ENCODE results near the gene ANXA8.
"Not testable (repeated sequence)": the region's sequence is repeated elsewhere in the genome, so short reads cannot be mapped to it uniquely, and the experiment has no call there.

The ANXA8 gene

GRCh38 chr10:47462577-47463358 is 21.1 kb downstream of the ANXA8 start:
- DNase-seq, result not testable (repeated sequence)

- DNase-seq, result peak; percentile 39
These were observed 22.6 kb downstream of the ANXA8 start for GRCh38 chr10:47461261-47461687.

GRCh38 chr10:47458466-47459154 is 25.3 kb downstream of the ANXA8 start:
- DNase-seq, result no peak

DNA sequence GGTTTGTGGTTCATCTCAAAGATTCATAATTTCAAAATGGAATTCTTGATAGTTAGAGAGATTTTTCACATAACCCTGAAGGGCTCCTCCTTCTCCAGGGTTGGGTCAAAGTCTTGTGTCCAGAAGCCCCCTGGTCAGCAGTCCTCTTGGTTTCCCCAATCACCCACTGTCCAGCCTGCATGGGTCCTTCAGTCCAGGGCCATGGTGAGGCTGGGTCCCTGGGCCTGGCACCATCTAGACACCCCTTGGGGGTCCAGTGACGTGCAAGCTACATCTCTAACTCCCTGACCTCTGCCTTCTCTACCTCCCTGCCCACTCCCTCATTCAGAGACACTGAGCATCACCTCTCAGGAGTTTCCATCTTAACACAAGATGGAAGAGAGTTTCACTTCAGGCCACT is 26.1 kb downstream of the ANXA8 start:
- no peak for DNase-seq

DNA sequence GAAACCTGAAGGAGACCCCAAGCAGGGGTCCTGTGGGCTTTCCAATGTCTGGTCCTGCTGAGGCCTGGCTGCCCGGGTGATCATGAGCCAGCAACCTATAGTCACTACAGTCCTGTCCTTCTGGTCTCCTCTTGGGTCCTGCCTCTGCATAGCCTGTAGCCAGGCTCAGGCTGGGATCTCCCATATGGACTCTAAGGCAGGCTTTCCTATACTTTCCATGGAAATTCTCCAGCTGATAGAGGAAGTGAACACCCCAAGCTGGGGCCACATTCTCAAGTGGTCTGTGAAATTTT is 26.4 kb downstream of the ANXA8 start:
- no peak for DNase-seq

DNA sequence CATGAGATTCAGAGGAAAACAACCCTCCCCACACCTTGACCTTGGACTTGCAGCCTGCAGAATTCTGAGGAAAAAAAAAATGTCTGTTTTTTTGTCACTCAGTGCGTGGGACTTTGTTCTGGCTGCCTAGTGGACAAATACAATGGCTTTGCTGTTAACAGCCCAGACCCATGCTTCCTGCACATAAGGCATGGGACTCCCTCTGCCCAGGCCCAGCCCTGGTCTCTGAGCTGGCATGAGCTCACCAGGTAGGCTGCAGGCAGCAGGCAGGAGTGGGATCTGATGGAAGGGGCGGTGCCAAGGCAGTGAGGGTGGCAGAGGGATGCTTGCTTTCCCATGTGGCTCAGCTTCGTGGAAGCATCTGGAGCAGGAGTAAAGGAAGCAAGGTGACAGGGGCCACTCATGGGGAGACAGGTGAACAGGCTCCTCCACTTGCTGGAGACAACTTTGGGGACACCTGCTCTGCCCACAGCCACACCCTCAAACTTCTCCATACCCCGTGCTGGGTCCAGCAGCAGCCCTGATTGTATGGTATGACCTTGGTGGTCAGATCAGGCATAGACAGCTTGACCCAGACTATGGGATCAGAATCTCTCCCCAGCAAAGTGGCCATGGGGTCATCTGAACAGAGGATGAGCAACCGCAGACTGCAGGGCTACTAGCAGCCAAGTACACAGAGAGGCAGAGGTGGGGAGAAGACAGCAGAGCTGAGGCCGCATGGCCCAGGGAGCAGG is 27.0 kb downstream of the ANXA8 start:
- DNase-seq, result no peak

DNA sequence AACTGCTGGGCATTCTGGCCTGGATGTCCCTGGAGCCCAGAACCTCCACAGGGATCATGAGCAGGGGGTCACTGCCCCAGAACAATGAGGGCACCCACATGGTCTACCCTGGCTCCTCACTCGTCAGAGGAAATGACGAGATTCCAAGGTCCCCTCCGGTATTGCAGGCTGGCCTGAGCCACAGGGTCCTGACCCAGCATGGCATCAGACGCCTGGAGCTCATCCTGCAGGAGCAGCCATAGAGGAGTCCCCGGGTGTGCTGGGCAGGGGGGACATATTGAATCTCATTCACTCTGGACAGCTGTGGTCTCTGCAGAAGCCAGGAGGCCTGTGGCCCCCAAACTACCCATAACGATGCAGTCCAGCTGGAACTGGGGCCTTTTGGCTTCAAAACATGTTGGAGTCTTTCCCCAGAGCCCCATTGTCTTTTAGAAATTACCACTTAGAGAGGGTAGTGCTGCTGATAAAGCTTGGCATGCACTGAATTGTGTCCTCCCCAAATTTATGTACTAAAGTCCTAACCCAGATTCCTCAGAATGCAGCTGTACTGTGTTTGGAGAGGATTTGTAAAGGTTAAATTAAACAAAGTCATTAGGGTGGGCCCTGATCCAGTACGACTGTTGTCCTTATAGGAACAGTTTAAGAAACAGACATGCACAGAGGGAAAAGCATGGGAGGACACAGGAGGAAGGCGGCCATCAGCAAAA is 27.7 kb downstream of the ANXA8 start:
- DNase-seq, result no peak

GRCh38 chr10:47455350-47456078 is 28.4 kb downstream of the ANXA8 start:
- DNase-seq, result not testable (repeated sequence)

DNA sequence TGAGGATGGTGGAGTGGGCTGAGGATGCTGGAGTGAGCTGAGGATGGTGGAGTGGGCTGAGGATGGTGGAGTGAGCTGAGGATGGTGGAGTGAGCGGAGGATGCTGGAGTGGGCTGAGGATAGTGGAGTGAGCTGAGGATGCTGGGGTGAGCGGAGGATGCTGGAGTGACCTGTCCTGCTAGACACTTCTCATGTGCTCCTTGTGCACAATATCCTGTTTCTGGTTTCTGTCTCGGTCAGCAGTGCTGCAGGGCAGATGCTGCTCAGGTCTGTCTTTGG is 29.2 kb downstream of the ANXA8 start:
- no peak for DNase-seq

DNA sequence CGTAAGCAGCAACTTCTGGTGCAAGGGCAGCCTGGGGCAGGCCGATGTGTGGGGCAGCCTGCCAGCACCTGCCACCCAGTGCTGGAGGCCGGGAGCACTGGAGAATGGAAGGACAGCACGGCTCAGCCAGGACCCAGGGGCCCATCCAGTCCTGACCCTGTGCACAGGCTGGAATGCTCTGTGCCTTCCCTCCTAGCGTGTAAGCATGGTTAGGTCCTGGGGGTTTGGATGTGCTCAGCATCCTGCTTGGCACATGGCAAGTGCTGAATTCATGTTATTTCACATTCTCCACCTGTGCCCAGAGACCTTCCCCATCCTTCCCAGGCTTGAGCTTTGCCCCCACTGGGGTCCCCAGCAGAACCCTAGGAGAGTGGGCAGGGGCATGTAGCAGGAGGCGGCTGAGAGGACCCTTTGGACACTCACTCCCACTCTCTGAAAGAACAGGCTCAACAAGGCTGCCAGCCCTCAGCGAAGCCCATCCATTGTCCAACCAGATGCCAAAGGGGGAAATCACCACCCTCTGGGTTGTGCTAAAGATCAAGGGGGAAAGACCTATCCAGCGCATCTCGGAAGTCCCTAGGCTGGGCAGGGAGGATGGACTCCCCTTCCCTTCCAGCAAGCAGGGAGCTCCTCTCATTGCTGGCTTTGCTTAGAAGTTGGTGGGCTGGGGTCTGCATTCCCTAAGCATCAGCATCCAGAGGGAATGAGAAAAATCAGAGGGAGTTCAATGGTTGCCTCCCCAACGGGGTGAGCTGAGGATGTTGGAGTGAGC is 29.7 kb downstream of the ANXA8 start:
- DNase-seq, result no peak

DNA sequence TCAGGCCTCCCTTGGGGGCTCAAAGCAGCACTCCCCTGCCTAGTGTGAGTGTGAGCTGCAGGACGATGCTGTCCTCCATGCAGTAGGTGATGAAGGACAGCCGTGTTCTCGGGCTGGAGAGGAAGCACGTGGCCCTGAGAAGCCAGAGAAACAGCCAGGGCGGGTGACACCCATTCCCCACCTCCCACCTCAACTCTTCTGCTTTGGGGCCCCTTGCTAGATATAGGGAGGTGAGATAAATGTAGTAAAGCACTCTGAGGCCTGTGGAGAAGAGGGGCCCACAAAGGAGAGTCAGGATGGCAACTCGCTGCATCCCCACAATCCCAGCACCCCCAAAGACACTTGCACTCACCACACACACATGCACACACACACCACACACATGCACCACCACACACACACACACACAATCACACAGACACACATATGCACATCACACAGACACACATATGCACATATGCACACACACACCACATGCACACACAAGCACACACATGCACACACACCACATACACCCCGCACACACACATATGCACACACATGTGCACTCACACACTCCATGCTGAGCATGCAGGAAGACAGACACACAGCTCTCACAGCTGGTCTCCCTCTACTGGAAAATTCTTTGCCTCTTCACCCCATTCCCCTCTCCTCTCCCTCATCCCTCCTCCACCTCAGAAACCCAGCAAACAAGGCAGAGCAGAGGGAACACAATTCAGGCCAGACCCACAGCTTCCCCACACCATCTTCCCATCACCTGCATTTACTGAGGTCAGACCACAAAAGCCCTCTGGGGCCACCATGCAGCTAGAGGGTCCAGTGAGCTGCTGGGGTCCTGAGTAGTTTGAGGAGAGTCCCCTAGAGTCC is 30.5 kb downstream of the ANXA8 start:
- DNase-seq, result no peak

GRCh38 chr10:47452495-47453140 is 31.3 kb downstream of the ANXA8 start:
- DNase-seq, result no peak

DNA sequence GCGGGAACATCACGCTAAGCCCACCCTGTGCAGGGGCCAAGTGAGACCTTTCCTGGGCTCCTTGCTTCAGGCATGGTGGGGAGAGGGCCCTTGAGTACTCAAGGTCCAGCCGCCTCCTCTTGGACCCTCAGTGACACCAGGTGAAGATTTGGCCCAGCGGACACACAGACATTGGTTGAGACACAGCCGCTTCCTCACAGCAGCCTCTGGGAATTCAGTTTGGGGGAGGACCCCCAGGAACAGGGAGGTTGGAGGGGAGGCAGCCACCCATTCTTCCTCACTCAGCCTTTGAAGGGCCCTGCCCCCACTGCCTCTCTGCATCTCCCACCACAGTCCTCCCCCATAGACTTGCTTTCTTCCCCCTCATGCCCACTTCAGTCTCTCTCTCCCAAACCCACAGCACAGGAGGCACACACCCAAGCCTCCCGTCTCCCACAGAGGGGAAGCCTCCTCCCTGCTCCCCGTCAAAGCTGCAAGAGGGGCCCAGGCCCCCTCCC is 31.9 kb downstream of the ANXA8 start:
- no peak for DNase-seq

DNA sequence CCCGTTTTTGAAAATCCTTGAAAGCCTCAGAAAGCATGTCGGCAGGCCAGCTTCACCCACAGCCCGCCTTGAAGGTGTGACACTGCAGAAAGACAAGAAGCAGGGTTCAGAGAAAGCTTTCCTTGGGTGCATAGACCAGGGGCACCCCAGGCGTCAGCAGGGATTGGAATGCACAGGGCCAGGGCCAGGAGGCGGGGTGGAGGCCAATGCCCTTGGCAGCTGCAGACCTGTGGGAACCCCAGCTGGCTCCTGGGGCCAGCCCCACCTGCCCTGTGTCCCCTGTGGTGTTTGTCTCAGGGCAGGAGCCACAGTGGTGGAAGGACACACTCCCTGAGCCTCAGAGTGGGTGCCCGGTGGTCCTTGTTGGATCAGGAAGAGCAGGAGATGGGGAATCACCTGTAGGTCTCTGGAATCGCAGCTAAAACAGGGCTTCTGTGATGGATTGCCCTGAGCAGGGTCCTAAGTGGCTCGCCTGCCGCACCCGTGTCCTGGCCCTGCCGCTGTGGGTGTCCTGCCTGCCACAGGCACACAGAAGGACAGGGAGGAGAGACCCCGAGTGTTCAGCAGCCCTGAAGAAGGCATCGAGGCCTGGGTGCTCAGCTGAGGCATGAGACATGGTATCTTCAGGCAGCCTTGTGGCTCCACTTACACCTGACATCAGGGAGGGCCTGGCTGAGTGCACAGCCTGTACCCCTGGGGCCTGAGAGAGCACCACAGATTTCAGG is 32.5 kb downstream of the ANXA8 start:
- no peak for DNase-seq

DNA sequence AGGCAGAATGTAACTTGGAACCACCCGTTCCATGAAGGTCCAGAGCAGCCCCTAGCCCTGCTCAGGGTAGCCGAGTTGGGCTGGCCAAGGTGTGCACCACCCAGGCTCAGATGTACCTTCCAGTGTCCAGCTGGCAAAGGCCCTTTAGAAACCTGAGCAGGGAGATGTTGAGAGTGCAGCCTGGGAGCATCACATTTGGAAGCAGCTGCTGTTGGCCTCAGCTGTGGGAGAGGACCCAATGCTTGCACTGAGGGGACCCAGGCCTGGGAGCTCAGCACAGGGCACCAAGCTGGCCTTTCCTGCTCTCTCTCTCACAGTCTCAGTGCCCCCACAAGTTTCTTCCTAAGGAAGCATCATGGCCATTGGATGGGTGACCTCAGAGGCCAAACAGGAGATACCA is 33.5 kb downstream of the ANXA8 start:
- no peak for DNase-seq

- DNase-seq, result no peak
These were observed 33.9 kb downstream of the ANXA8 start for GRCh38 chr10:47449979-47450378.

GRCh38 chr10:47449102-47449978 is 34.6 kb downstream of the ANXA8 start:
- peak; percentile 39 for DNase-seq

DNA sequence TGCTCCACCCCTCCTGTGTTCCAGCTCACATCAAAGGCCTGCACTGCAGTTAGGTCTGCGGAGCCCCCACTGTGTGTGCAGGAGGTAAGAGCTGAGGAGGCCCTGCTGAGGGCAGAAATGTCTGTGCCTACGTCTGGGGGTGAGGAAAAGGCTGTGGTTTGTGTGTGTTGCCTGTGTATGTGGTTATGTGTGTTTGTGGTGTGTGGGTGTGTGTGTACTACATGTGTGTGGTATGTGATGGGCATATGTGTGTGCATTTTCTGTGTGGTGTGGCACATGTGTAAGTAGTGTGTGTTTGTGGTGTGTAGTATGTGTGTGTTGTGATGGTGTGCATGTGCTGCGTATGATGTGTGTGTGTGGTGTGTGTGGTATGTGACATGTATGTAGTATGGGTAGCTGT is 36.2 kb downstream of the ANXA8 start:
- no peak for DNase-seq

DNA sequence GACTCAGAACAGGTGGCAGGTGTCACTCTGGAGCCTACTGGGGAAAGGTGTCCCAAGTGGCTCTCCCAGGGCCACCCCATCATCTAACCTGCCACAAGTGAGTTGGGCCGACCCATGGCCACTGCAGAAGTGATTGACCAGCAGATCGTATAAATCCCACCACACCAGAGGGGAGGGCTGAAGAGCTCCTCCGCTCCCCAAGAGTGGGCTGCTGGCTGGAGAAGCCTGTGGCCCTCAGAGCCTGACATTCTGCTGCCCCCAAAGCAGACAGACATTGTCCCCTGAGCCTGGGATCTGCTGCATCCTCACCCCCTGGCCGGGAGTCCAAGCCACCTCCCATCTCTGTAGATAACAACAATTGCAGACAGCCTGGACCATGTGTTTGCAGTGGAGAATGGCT is 36.7 kb downstream of the ANXA8 start:
- DNase-seq, result no peak

Data from hematopoietic multipotent progenitor cell treated with erythropoietin and hydrocortisone succinate and interleukin-3 and kit ligand, for 6 days (in vitro differentiated cells).